Measurements from ENCODE around the gene NUTM1.

NUTM1 gene

GRCh38 chr15:34323217-34323616, 19.9 kb upstream of the NUTM1 start:
- H3K4me1 ChIP-seq (ENCODE audit: control insufficient read depth, insufficient read depth, low read length): no peaks in the 10 kb centered on the region
- CTCF ChIA-PET: no interaction called here
- no peaks in the 10 kb centered on the region for H3K36me3 ChIP-seq (ENCODE audit: control insufficient read depth in 2 of 2, insufficient read depth in 1 of 2, low read length in 2 of 2)
- TF ChIP-seq ZNF169 (tag by site-specific recombination; IDR thresholded peaks at IDR 0.05) (no peak), ZNF280D (tag by site-specific recombination; IDR thresholded peaks at IDR 0.05) (no peak), KLF8 (tag by site-specific recombination; IDR thresholded peaks at IDR 0.05) (no peak)
- no peaks in the 10 kb centered on the region for H3K9me3 ChIP-seq (ENCODE audit: control insufficient read depth, insufficient read depth, low read depth, low read length)
- no peak overlapping the region for H3K27ac ChIP-seq (ENCODE audit: extremely low read depth, low read depth, low read length)
- POLR2A ChIA-PET: no interaction called here
- H3K4me3 ChIP-seq (ENCODE audit: low read depth, low read length): no peak overlapping the region

GRCh38 chr15:34324933-34325332, 18.2 kb upstream of the NUTM1 start:
- no peak for TF ChIP-seq ZNF311 (tag by site-specific recombination; IDR thresholded peaks at IDR 0.05; ENCODE audit: borderline replicate concordance)
- no peak for TF ChIP-seq SCRT1 (tag by site-specific recombination; IDR thresholded peaks at IDR 0.05; ENCODE audit: borderline replicate concordance)
- no peak for TF ChIP-seq TRIM28 (IDR thresholded peaks at IDR 0.05; ENCODE audit: borderline replicate concordance, low read length)
- no peak for TF ChIP-seq ZNF184 (tag by site-specific recombination; IDR thresholded peaks at IDR 0.05)
- no peak for TF ChIP-seq EGR2 (tag by site-specific recombination; IDR thresholded peaks at IDR 0.05; ENCODE audit: low read depth)
- TF ChIP-seq ZBTB10 (tag by site-specific recombination; IDR thresholded peaks at IDR 0.05): no peak
- no peak for TF ChIP-seq ZNF707 (tag by site-specific recombination; IDR thresholded peaks at IDR 0.05)
- no peak for TF ChIP-seq FEZF1 (tag by site-specific recombination; IDR thresholded peaks at IDR 0.05)
- no peak for TF ChIP-seq ZNF394 (tag by site-specific recombination; IDR thresholded peaks at IDR 0.05; ENCODE audit: borderline replicate concordance)
- TF ChIP-seq RBAK (tag by site-specific recombination; IDR thresholded peaks at IDR 0.05): no peak
- POLR2A ChIA-PET: no interaction called here
- H3K27ac ChIP-seq (ENCODE audit: extremely low read depth, low read depth, low read length): no peak overlapping the region
- H3K4me3 ChIP-seq (ENCODE audit: low read depth, low read length): no peak overlapping the region
- no peaks in the 10 kb centered on the region for H3K9me3 ChIP-seq (ENCODE audit: control insufficient read depth, insufficient read depth, low read depth, low read length)
- CTCF ChIA-PET: interaction anchor here (0.6 kb wide), 1 partner anchor 620 kb away, joined by 3 read pairs; no protein-coding TSS in a partner anchor
- H3K4me1 ChIP-seq (ENCODE audit: control insufficient read depth, insufficient read depth, low read length): no peaks in the 10 kb centered on the region
- H3K36me3 ChIP-seq (ENCODE audit: control insufficient read depth in 2 of 2, insufficient read depth in 1 of 2, low read length in 2 of 2): no peaks in the 10 kb centered on the region

- no peak overlapping the region for H3K4me3 ChIP-seq (ENCODE audit: low read depth, low read length)
- no peaks in the 10 kb centered on the region for H3K36me3 ChIP-seq (ENCODE audit: control insufficient read depth in 2 of 2, insufficient read depth in 1 of 2, low read length in 2 of 2)
- no peak overlapping the region for H3K27ac ChIP-seq (ENCODE audit: extremely low read depth, low read depth, low read length)
- H3K9me3 ChIP-seq (ENCODE audit: control insufficient read depth, insufficient read depth, low read depth, low read length): no peaks in the 10 kb centered on the region
- TF ChIP-seq HOXA7 (CRISPR knock-in tag; IDR thresholded peaks at IDR 0.05; ENCODE audit: borderline replicate concordance): no peak
- CTCF ChIA-PET: interaction anchor here (0.6 kb wide), 1 partner anchor 620 kb away, joined by 3 read pairs; no protein-coding TSS in a partner anchor
- POLR2A ChIA-PET: no interaction called here
- no peaks in the 10 kb centered on the region for H3K4me1 ChIP-seq (ENCODE audit: control insufficient read depth, insufficient read depth, low read length)
Observed at GRCh38 chr15:34325368-34325767, 17.7 kb upstream of the NUTM1 start.
